ENCODE results near the gene GALNT3.

- TF ChIP-seq CTCF (IDR thresholded peaks at IDR 0.05) (no peak), POLR2A (IDR thresholded peaks at IDR 0.05) (no peak)
These were observed 14.3 kb downstream of the GALNT3 start for GRCh38 chr2:165779706-165780105.

All from Peyer's patch (tissue), 4 donors.